ENCODE measurements around the gene RHPN2.

DNA sequence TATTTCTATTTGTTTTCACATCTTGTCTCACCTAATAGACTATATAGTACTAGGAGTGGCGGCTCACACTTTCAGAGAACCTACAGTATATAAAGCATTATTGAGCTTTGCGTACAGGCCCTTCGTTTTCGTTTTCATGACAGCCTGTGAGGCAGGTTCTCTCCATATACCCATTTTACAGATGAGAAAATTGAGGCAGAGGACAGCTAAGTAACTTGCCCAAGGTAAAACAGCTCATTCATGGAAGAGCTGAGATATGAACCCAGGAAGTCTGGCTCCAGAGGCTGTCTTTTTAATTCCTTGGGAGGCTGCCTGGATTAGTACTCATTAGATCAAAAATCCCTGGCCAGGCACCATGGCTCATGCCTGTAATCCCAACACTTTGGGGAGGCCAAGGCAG is 63.8 kb downstream of the RHPN2 start:
- TF ChIP-seq, protein P1, sequence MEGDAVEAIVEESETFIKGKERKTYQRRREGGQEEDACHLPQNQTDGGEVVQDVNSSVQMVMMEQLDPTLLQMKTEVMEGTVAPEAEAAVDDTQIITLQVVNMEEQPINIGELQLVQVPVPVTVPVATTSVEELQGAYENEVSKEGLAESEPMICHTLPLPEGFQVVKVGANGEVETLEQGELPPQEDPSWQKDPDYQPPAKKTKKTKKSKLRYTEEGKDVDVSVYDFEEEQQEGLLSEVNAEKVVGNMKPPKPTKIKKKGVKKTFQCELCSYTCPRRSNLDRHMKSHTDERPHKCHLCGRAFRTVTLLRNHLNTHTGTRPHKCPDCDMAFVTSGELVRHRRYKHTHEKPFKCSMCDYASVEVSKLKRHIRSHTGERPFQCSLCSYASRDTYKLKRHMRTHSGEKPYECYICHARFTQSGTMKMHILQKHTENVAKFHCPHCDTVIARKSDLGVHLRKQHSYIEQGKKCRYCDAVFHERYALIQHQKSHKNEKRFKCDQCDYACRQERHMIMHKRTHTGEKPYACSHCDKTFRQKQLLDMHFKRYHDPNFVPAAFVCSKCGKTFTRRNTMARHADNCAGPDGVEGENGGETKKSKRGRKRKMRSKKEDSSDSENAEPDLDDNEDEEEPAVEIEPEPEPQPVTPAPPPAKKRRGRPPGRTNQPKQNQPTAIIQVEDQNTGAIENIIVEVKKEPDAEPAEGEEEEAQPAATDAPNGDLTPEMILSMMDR (IDR thresholded peaks at IDR 0.05; ENCODE audit: insufficient read depth, low read length, poor library complexity, severe bottlenecking) = no peak
- no peak for TF ChIP-seq EZH2phosphoT487 (conservative IDR thresholded peaks at IDR 0.05; ENCODE audit: low read length)
